IPS-18c (cell line): ENCODE data around the gene TIPARP.
"Not testable (repeated sequence)": the region's sequence is repeated elsewhere in the genome, so short reads cannot be mapped to it uniquely, and the experiment has no call there.

Source experiments
- H3K4me3 ChIP-seq: 2 replicates; pipeline ENCODE4 v1.7.0; 2013; ENCODE audit warnings: low read depth, mild to moderate bottlenecking, low read length, moderate library complexity; ENCODE audit not compliant: insufficient read depth
- H3K9me3 ChIP-seq: one replicate; pipeline ENCODE4 v1.6.1; 2013; ENCODE audit warnings: mild to moderate bottlenecking, low read length, moderate library complexity; ENCODE audit not compliant: control insufficient read depth, insufficient read depth

The TIPARP gene

DNA sequence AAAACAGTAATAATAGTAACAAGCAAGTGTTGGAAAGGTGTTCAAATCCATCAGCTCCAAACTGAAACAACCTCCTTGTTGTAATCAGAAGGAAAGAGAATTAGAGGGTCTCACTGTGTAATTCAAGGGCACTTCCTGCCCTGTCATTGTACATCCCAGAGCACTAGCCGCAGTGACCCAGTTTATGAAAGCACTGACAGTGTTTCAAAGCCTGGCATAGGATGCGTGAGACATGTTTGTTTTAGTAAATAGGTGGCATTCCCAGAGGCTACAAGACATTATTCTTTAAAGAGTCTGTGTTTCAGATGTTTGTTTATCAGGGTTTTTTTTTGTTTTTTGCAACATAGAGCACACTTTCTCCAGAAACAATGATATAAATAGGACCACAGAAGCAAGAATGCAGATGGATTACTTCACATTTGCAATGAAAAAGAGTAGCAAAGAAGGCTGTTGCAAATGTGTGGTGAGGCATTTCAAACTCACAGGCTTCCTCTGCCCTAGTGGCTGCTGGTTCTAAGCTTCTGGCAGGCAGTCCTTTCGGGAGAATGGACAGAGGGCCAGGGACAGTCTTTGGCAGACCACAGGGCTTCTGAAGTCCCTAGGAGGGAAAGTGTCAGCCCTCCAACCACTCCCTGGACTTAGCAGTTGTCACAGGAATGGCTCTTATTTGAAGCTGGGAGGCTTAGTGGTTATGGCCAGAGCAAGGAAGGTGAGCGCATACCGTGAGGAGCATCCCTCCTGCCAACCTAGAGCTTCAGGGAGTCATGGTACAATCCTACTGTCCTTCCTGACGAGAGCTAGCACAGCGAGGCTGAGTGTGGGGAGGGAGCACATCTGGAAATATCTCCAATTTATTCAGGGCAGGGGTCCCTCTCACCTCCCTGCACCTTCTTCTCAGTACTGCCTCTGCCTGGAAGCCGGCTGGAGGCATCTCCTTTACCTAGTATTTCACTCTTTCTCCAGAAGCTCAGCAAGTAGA, 31.4 kb upstream of the TIPARP start:
- H3K9me3 ChIP-seq = no peaks in the 10 kb centered on the region
- H3K4me3 ChIP-seq = no peak overlapping the region

DNA sequence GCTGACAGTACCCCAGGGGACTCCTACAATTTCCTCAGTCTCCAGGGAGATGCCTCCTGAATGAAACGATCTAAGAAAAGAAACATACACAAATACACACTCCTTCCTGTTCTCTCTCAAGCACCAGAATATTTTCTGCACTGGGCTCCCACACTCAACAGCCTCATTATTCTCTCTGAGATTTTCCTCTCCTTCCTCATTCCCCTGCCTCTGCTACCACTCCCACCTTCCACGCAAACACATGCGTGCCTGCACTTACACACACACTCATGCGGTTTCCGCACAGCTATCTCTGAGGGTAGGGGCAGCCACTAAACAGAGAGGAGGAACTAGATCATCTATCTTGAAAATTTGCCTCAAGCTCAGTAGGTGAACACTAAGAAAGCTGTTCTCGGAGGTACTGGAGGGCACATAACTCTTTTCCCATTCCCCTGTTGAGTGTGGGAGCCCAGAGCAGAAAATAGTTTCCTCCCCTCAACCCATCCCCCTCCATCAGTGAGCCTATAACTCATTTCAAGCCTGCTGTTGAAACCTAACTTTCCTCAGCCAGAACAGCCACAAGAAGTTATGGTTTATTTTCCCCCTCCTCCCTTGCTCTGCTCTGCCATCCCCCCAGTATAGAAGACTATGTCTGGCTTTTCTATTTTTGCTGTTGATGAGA, 30.5 kb upstream of the TIPARP start:
- no peak overlapping the region for H3K4me3 ChIP-seq

DNA sequence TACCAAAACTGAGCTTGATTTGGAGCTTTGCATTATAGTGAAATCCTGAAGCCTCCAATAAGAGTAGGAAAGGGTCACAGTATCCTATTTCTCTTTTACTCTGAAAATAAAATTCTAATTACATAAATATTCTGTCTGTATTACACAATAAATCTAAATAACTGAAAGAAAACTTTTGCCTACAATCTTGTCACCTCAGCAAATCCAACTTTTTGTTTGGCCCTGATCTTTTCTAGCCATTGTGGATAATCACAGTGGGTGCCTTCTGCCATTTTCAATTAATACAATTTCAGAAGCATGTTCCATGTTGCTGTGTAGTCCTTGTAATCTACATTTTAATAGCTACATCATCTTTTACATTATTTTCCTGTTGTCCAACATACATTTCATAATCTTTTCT, 29.4 kb upstream of the TIPARP start:
- Histone ChIP-seq H3K9me3 (no peaks in the 10 kb centered on the region), H3K4me3 (no peak overlapping the region)

More for the DNA sequence above, 30.5 kb upstream of the TIPARP start:
- H3K9me3 ChIP-seq = no peaks in the 10 kb centered on the region

DNA sequence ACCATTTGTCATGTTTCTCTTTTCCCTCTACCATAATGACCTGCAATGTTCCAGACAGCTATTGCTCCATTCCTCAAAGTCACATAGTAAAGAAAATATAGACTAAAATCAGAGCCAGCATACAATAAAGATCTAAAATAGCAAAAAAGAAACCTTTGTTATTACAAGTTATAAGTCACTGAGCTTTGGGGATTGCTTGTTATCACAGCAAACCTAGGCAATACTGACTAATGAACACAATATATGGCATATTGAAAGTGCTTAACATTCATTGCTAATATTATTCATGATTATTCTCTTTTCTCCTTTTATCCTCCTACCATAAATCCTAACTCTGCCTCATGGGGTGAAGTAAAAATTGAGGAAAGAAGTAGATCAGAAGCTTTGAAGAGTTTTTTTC, 27.4 kb upstream of the TIPARP start:
- no peaks in the 10 kb centered on the region for H3K9me3 ChIP-seq
- no peak overlapping the region for H3K4me3 ChIP-seq

DNA sequence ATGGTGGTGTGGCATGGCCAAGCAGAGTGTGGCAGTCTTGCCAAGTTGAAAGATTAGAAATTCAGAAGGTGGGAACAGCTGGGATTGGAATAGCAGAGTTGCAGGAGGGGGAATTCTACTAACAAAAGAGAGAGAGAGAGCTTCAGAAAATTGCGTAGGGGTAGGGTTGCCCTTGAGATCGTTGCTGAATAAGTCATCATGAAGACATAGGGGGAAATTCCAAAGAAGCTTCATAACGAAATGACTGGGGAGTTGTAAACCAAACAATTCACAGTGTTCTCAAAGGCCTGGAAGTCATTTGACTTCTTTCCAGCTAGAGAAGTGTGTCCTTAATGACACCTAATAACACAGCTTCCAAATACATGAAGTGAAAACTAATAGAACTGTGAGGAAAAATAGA, 26.3 kb upstream of the TIPARP start:
- Histone ChIP-seq H3K4me3 (no peak overlapping the region), H3K9me3 (no peaks in the 10 kb centered on the region)

DNA sequence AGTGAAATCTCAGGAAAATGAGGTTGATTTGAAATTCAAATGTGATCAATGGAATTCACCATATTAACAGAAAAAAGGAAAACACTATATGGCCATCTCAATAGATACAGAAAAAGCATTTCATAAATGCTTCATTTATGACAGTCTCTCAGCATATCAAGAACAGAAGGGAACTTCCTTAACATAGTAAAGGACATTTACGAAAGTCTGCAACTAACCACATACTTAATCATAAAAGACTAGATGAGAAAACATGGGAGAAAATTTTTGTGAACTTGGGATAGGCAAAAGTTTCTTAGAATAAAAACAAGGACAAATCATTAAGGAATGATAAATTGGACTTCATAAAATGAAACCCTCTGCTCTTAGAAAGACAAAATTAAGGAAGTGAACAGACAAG, 24.7 kb upstream of the TIPARP start:
- Histone ChIP-seq H3K4me3 (no peak overlapping the region), H3K9me3 (no peaks in the 10 kb centered on the region)

DNA sequence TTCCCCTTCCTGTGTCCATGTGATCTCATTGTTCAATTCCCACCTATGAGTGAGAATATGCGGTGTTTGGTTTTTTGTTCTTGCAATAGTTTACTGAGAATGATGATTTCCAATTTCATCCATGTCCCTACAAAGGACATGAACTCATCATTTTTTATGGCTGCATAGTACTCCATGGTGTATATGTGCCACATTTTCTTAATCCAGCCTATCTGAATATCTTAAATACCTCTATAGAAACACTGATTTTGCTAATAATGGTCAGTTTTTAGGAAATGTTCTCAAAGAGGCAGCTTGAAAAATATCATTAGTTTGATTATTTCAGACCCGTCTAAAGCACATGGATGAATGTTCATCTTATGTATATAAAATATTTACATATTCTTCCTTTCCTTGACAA, 21.7 kb upstream of the TIPARP start:
- H3K4me3 ChIP-seq, H3K9me3 ChIP-seq: not testable (repeated sequence)

DNA sequence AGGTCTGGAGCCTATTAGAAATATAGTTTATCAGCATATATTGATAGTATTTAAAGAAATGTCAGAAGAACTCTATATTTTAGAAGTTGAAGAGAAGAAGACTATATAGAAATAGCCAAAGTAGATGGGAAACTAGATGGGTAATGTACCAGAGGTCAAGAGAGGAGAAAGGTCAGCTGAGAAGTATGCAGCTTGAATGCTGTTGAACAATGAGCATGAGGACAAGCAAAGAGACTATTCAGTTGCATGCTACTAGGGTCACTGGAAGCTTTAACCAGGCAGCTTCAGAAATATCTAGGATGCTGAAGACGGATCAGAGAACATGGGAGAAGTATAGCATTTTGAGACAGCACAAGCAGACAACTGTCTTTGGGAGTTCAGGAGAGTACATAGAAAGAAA, 19.6 kb upstream of the TIPARP start:
- H3K4me3 ChIP-seq = no peak overlapping the region

DNA sequence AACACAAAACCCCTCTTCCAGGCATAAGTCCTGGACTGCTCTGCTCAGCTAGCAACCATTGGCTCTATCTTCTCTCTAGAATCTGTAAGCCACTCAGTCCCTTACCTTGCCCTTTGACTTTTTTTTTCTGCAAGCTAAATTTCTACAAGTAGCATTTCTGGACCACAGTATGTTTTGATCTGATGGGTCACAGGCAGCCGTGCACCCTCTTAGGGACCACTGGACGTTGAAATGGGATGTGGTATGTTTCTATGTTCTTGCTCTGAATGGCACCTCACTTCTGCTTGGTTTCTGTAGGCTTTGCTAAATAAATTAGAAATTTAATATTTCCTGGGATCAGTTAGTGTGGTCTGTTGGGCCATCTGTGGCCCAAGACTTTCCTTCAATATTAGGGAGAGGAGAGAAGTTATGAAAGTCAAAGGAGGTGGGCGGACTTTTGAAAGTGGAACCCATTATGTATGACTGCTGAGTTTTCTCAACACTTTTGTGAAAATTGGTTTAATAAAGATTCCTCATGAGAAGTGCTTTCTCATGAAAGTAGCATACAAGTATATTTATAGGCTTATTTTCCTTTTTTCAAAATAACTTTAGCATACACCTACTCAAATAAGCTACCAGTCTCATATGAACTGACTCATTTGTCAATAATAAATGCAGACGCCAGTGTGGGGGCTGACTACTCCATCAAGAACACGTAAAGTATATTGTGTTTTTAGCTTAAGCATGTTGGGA, 18.4 kb upstream of the TIPARP start:
- Histone ChIP-seq H3K9me3 (no peaks in the 10 kb centered on the region), H3K4me3 (no peak overlapping the region)

More for the DNA sequence above, 19.6 kb upstream of the TIPARP start:
- H3K9me3 ChIP-seq = no peaks in the 10 kb centered on the region

DNA sequence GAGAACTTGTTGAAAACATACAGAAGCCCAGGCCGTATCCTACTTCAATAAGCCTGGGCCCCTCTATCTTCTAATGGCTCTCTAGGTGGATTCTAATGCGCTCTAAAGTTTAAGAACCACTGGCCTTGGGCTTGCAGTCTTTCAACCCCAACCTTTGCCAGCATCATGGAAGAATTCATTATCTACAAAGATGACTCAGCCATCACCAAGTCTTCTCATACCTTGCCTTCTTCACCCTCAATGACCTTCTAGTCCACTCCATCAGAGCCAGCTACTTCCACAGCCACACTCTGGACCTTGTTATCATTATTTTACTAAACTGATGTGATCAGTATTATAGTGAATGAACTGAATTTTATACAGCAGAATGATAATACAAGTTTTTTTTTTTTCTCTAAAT, 16.9 kb upstream of the TIPARP start:
- H3K4me3 ChIP-seq = no peak overlapping the region
- no peaks in the 10 kb centered on the region for H3K9me3 ChIP-seq

DNA sequence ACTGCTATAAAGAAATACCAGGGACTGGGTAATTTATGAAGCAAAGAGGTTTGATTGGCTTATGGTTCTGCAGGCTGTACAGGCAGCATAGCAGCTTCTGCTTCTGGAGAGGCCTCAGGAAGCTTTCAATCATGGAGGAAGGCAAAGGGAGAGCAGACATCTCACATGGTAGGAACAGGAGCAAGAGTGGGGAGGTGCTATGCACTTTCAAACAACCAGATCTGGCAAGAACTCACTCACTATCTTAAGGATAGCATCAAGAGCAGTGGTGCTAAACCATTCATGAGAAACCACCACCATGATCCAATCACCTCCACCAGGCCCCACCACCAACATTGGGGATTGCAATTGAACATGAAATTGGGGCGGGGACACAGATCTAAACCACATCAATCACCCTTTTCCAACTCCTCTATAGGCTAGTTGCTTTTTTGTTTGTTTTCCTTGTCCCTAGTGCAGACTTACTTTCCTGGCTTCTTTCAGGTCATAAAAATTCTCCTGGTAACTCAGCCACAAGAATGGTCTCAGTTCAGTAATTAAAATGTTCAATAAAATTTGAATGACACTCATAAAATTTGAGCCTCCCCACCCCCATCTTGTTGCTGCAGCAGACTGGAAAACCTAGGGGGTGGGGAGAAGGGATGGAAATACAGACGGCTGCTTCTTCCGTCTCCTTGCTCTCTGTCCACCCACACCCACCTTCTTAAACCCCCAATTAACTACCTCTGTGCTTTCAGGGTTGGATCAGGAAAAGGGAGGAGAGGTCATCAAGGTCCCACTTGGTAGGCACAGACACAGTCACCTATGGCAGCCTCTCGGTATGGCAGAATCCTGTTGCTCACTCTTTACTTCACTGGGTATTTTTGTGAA, 16.3 kb upstream of the TIPARP start:
- no peak overlapping the region for H3K4me3 ChIP-seq

DNA sequence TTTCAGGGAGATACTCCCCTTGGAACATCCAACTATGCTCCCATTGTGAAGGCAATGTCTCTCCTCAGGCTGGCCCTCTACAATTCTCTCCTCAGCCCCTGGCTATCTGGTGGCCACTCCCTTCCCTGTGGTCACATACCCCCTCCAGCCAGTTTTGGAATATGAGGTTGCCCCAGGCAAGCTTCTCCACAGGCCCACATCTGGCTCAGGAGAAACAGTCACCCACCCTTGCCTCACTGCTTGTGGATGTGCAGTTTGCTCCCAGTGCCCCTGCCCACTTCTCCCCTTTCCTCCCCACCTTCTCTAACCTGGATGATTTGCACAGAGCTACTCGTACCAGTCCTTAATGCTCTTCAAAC, 15.7 kb upstream of the TIPARP start:
- H3K9me3 ChIP-seq = no peaks in the 10 kb centered on the region
- no peak overlapping the region for H3K4me3 ChIP-seq

More for the DNA sequence above, 16.3 kb upstream of the TIPARP start:
- no peaks in the 10 kb centered on the region for H3K9me3 ChIP-seq

DNA sequence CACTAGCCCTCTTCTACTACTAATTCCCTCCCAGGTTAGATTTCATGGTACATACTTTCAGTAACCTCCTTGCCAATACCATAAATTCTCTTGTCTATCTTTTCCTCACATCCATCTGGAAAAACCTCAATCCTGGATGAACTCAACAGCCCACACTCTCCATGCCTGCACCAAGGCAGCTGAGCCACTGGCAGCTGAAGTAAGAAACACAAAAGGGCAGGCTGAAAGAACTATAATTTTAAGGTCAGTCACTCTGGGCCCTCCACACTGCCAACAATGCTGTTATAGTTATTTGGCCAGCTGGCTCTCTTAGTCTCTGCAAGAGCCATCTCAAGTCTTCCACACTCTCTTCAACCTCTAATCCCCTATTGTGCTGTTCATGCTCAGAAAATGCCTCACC, 15.1 kb upstream of the TIPARP start:
- Histone ChIP-seq H3K9me3 (no peaks in the 10 kb centered on the region), H3K4me3 (no peak overlapping the region)

DNA sequence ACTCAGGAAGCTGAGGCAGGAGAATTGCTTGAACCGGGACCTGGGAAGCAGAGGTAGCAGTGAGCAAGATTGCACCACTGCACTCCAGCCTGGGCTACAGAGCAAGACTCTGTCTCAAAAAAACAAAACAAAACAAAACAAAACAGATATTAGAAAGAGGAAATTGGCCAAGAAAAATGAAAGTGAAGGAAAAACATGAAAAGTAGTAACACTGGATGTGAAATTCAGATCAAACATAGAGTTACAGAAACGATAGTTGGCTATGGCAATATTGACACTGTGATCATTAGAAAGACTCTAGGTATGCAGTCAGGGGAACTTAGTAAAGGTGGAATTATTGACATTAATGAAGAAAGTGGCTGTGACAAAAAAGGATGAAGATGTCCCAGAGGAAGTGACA, 13.2 kb upstream of the TIPARP start:
- H3K9me3 ChIP-seq = no peaks in the 10 kb centered on the region
- H3K4me3 ChIP-seq = no peak overlapping the region

DNA sequence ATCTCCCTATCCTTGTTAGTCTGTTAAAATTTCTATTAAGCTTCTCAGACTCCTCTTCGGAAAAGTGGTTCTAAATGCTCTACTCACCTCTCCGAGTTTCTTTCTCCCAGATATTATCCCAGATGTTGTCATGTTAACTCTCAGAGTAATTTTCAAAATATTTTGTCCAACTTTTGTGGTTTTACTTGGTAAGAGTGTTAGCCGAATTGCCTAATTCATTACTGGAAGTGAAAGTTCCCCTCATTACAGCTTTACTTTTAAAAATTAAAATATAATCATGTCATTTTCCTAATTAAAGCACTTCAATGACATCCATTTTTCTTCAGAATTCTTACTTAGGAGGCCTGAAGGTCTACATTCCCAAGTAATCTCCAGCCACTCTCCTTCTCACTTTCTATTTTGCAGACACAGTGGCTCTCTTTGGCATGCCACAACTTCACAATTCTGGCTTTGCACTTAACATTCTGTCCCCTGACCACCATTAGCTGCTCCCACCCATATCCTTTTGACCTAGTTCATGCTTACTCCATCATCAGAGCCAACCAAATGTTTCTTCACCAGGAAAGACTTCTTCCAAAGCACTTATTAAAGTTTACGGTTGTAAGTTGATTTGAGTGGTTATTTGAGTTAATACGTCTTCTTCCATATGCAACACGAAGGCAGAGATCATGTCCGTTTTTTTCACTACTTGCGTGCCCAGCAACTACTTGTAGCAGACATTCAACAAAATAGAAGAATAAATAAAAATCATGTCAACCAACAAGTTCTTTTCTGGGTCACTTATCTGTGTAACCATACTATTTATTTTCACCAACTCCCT, 10.2 kb upstream of the TIPARP start:
- no peak overlapping the region for H3K4me3 ChIP-seq

DNA sequence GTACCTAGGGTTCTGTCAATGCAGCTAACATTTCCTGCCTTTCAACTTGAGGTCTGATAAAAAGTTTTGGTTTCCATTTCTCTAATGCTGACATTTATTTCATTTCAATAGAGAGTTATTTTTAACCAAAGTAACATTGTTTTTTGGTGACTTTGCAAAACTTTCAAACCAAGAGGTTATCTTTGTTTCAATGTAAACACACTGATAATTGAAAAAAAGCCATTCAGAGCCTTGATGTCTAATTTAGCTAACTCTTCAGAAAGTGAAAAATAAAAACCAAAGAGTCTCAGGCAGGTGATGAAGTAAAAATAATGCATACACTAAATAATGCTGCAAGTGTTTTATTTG, 9.6 kb upstream of the TIPARP start:
- Histone ChIP-seq H3K9me3 (no peaks in the 10 kb centered on the region), H3K4me3 (no peak overlapping the region)

More for the DNA sequence above, 10.2 kb upstream of the TIPARP start:
- H3K9me3 ChIP-seq = no peaks in the 10 kb centered on the region
